WTC11 (cell line): ENCODE results near the gene TUBA3C.

Experiments used
- JUN ChIP-seq: sonication (generic); formaldehyde crosslinking; IDR thresholded peaks from 2 replicates; pipeline ENCODE4 v1.8.0; 2023; ENCODE audit warnings: mild to moderate bottlenecking, missing genetic modification reagents
- NFE2L1 ChIP-seq: sonication (generic); formaldehyde crosslinking; IDR thresholded peaks from 2 replicates; pipeline ENCODE4 v1.8.1; 2023; ENCODE audit warnings: missing genetic modification reagents
- NFYB ChIP-seq: sonication (generic); formaldehyde crosslinking; conservative IDR thresholded peaks from 2 replicates; pipeline ENCODE4 v1.8.0; 2022; ENCODE audit warnings: low read depth, missing genetic modification reagents
- NR2C2 ChIP-seq: sonication (generic); formaldehyde crosslinking; IDR thresholded peaks from 2 replicates; pipeline ENCODE4 v1.8.0; 2022; ENCODE audit warnings: mild to moderate bottlenecking, missing genetic modification reagents
- SP1 ChIP-seq: sonication (generic); formaldehyde crosslinking; conservative IDR thresholded peaks from 2 replicates; pipeline ENCODE4 v1.8.1; 2022; ENCODE audit warnings: missing genetic modification reagents
- TEAD1 ChIP-seq: sonication (generic); formaldehyde crosslinking; IDR thresholded peaks from 2 replicates; pipeline ENCODE4 v1.8.0; 2022; ENCODE audit warnings: mild to moderate bottlenecking, missing genetic modification reagents
- TEAD4 ChIP-seq: sonication (generic); formaldehyde crosslinking; IDR thresholded peaks from 2 replicates; pipeline ENCODE4 v1.8.0; 2022; ENCODE audit warnings: mild to moderate bottlenecking, missing genetic modification reagents
- TF ChIP-seq, protein P1 (sequence below): sonication (generic); formaldehyde crosslinking; conservative IDR thresholded peaks from 2 replicates; pipeline ENCODE4 v1.8.1; 2022; ENCODE audit warnings: mild to moderate bottlenecking, missing genetic modification reagents
- TF ChIP-seq, protein P2 (sequence below): sonication (generic); formaldehyde crosslinking; IDR thresholded peaks from 2 replicates; pipeline ENCODE4 v1.8.0; 2022; ENCODE audit warnings: mild to moderate bottlenecking, missing genetic modification reagents
- TF ChIP-seq, protein P3 (sequence below): sonication (generic); formaldehyde crosslinking; IDR thresholded peaks from 2 replicates; pipeline ENCODE4 v1.8.0; 2023; ENCODE audit warnings: missing genetic modification reagents
- TF ChIP-seq, protein P4 (sequence below): fragments of 200-600 bp; IDR thresholded peaks from 2 replicates; pipeline ENCODE4 v1.8.0; 2022; ENCODE audit warnings: antibody characterized with exemption
- TF ChIP-seq, protein P5 (sequence below): sonication (generic); formaldehyde crosslinking; IDR thresholded peaks from 2 replicates; pipeline ENCODE4 v1.8.1; 2023; ENCODE audit warnings: mild to moderate bottlenecking, missing genetic modification reagents

DNA sequence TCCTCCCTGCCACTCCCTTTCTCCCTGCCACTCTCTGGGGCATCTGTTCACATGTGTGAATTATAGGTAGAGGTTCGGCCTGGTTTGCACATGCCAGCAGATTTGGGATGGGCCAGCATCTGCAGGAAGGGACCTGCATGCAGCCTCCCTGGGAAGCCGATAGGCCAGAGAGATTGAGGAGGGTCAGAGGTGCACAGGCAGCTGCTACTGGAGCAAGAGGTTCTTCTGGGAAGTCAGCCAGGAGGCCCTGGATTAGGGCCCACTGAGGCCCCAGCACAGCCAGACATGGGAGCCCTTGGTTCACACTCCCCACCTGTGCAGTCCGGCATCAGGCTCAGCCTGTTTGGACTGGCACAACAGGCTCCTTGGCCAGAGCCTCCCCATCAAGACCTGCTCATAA lies 12.1 kb downstream of the TUBA3C start:
- TF ChIP-seq NFYB (CRISPR knock-in tag), result no peak
- TF ChIP-seq, protein P1, sequence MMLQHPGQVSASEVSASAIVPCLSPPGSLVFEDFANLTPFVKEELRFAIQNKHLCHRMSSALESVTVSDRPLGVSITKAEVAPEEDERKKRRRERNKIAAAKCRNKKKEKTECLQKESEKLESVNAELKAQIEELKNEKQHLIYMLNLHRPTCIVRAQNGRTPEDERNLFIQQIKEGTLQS, result no peak
- TF ChIP-seq, protein P2, sequence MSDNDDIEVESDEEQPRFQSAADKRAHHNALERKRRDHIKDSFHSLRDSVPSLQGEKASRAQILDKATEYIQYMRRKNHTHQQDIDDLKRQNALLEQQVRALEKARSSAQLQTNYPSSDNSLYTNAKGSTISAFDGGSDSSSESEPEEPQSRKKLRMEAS (CRISPR knock-in tag), result no peak
- no peak for TF ChIP-seq JUN (CRISPR knock-in tag)
- no peak for TF ChIP-seq NR2C2
- TF ChIP-seq, protein P3, sequence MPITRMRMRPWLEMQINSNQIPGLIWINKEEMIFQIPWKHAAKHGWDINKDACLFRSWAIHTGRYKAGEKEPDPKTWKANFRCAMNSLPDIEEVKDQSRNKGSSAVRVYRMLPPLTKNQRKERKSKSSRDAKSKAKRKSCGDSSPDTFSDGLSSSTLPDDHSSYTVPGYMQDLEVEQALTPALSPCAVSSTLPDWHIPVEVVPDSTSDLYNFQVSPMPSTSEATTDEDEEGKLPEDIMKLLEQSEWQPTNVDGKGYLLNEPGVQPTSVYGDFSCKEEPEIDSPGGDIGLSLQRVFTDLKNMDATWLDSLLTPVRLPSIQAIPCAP, result no peak
- TF ChIP-seq SP1 (CRISPR knock-in tag), result no peak
- TF ChIP-seq, protein P4, sequence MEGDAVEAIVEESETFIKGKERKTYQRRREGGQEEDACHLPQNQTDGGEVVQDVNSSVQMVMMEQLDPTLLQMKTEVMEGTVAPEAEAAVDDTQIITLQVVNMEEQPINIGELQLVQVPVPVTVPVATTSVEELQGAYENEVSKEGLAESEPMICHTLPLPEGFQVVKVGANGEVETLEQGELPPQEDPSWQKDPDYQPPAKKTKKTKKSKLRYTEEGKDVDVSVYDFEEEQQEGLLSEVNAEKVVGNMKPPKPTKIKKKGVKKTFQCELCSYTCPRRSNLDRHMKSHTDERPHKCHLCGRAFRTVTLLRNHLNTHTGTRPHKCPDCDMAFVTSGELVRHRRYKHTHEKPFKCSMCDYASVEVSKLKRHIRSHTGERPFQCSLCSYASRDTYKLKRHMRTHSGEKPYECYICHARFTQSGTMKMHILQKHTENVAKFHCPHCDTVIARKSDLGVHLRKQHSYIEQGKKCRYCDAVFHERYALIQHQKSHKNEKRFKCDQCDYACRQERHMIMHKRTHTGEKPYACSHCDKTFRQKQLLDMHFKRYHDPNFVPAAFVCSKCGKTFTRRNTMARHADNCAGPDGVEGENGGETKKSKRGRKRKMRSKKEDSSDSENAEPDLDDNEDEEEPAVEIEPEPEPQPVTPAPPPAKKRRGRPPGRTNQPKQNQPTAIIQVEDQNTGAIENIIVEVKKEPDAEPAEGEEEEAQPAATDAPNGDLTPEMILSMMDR, result no peak
- TF ChIP-seq TEAD4 (CRISPR knock-in tag), result no peak
- no peak for TF ChIP-seq TEAD1 (CRISPR knock-in tag)
- no peak for TF ChIP-seq NFE2L1 (CRISPR knock-in tag)
- TF ChIP-seq, protein P5, sequence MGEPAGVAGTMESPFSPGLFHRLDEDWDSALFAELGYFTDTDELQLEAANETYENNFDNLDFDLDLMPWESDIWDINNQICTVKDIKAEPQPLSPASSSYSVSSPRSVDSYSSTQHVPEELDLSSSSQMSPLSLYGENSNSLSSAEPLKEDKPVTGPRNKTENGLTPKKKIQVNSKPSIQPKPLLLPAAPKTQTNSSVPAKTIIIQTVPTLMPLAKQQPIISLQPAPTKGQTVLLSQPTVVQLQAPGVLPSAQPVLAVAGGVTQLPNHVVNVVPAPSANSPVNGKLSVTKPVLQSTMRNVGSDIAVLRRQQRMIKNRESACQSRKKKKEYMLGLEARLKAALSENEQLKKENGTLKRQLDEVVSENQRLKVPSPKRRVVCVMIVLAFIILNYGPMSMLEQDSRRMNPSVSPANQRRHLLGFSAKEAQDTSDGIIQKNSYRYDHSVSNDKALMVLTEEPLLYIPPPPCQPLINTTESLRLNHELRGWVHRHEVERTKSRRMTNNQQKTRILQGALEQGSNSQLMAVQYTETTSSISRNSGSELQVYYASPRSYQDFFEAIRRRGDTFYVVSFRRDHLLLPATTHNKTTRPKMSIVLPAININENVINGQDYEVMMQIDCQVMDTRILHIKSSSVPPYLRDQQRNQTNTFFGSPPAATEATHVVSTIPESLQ (CRISPR knock-in tag), result no peak
